Natural killer cell (primary cell): ENCODE results near the gene POGLUT2. TPM values are rescaled to one million over a fixed set of nuclear protein-coding genes. Genes with fewer than 3 reads are reported as not detected.

Experiments used
- ATAC-seq, 3 donors: fragments of 150-1000 bp in 2 of 3; fragments of 200-7000 bp in 1 of 3; cut with Tn5 transposase; 1 replicate in 1 of 3; 2 replicates in 2 of 3; pipeline ENCODE4 v1.10.0; 2021; ENCODE audit warnings: mild to moderate bottlenecking in 2 of 3, moderate library complexity in 2 of 3
- DNase-seq, 2 donors: peaks; one replicate each; pipeline versions ENCODE4 v3.0.0 to v3.0.0-alpha.2; 2013 to 2021; ENCODE audit warnings: mixed read lengths in 1 of 2
- H3K27ac ChIP-seq: one replicate; pipeline ENCODE4 v1.5.1; 2013; ENCODE audit warnings: mild to moderate bottlenecking, low read length
- H3K27me3 ChIP-seq: one replicate; pipeline ENCODE4 v1.6.1; 2013; ENCODE audit warnings: low read length; ENCODE audit not compliant: control insufficient read depth, insufficient read depth
- H3K36me3 ChIP-seq: one replicate; pipeline ENCODE4 v1.6.1; 2013; ENCODE audit warnings: low read length; ENCODE audit not compliant: control insufficient read depth, insufficient read depth
- H3K4me1 ChIP-seq: one replicate; pipeline ENCODE4 v1.6.1; 2013; ENCODE audit warnings: low read length; ENCODE audit not compliant: control insufficient read depth, insufficient read depth
- H3K4me3 ChIP-seq: one replicate; pipeline ENCODE4 v1.5.1; 2013; ENCODE audit warnings: low read length
- H3K9me3 ChIP-seq: one replicate; pipeline ENCODE4 v1.6.1; 2013; ENCODE audit warnings: low read length; ENCODE audit not compliant: control insufficient read depth, insufficient read depth
- H3K27ac Mint-ChIP-seq, 2 donors: one replicate each; pipeline ENCODE4 v1.8.0; 2022; ENCODE audit warnings: mild to moderate bottlenecking in 2 of 2, mixed read lengths in 2 of 2, moderate library complexity in 1 of 2
- H3K27me3 Mint-ChIP-seq, 2 donors: one replicate each; pipeline ENCODE4 v1.8.0; 2022; ENCODE audit warnings: low read depth in 2 of 2, mixed read lengths in 2 of 2
- H3K36me3 Mint-ChIP-seq: one replicate; pipeline ENCODE4 v1.8.0; 2022; ENCODE audit warnings: mixed read lengths
- H3K4me1 Mint-ChIP-seq, 2 donors: one replicate each; pipeline ENCODE4 v1.8.0; 2022; ENCODE audit warnings: mixed read lengths in 2 of 2
- H3K4me3 Mint-ChIP-seq: one replicate; pipeline ENCODE4 v1.8.0; 2022; ENCODE audit warnings: mild to moderate bottlenecking, moderate library complexity, mixed read lengths
- H3K9me3 Mint-ChIP-seq, 2 donors: one replicate each; pipeline ENCODE4 v1.8.0; 2022; ENCODE audit warnings: mixed read lengths in 2 of 2
- CTCF ChIP-seq: fragments of 200-600 bp; IDR thresholded peaks from one replicate; pipeline ENCODE4 v1.8.0; 2022; ENCODE audit warnings: antibody characterized with exemption
- WGBS: methylation state at CpG from one replicate; pipeline ENCODE4 v1.1.7; 2013; ENCODE audit warnings: missing lambda C conversion rate; ENCODE audit not compliant: insufficient coverage; 5-methylcytosine and 5-hydroxymethylcytosine counted together
- intact Hi-C: fragments of 100-400 bp; cut with micrococcal nuclease; formaldehyde crosslinking; loops from one replicate; pipeline ENCODE4 v1.14.2; 2022
- total RNA-seq, 4 donors: library from RNA; stranded (reverse); fragments of 120-200 nt in 1 of 4; gene quantifications; one replicate each; pipeline versions ENCODE4 v1.2.3 to v1.2.4, GENCODE V29; 2013 to 2022

POGLUT2 gene
- total RNA-seq, 3 donors from 2014 or later (not counting 1 experiment from before 2014, with no cell fraction given) = 0.28 to 5.1 (median 0.53) TPM

DNA sequence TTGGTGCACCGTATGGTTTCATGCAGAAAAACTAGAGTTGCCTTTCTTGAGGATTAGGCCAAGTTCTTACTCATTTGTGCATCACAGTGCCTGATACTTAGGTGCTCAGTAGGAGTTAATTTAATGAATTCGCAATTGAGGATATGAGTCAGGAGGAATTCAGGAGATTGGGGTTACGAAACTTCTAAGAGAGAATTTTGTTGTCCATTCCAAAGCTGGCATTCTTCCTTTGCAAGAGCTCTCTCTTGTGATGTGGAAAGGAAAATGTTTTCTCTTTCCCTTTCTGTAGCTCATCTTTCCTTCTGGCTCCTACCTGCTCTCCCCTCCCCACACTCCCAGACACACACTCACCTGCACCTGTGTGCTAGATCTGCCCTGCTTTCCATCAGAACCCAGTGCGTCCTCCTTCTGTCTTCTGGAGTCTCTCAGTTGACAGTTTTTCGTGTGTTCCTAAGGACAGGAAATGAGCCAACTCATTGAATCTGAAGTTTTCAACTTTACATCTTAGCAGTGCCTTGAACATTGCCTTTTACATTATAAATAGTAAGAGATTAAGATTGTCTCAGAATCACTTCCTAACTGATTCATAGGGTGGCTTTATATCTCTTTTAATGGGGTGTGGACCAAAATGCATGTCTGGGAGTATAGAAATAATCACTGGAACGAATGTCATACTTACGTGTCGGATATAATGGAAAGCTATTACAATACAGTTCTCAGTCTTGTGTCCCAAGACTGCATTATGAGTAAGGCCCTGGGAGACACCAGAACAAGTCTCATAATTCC, 27.3 kb upstream of the POGLUT2 start:
- peaks cover 17% of the 10 kb centered on the region for H3K36me3 ChIP-seq
- no peaks in the 10 kb centered on the region for H3K4me1 Mint-ChIP-seq
- H3K4me1 ChIP-seq = no peaks in the 10 kb centered on the region
- no peaks in the 10 kb centered on the region for H3K9me3 Mint-ChIP-seq
- WGBS = 91% methylated on average over 8 of the region's 8 CpGs
- no peak overlapping the region for H3K27ac Mint-ChIP-seq
- no peaks in the 10 kb centered on the region for H3K36me3 Mint-ChIP-seq
- no peak overlapping the region for H3K27ac ChIP-seq
- no peak overlapping the region for H3K4me3 ChIP-seq
- ATAC-seq (no peak), DNase-seq (no peak)
- no peak for TF ChIP-seq CTCF
- no peaks in the 10 kb centered on the region for H3K27me3 ChIP-seq
- H3K27me3 Mint-ChIP-seq = no peaks in the 10 kb centered on the region
- no peaks in the 10 kb centered on the region for H3K9me3 ChIP-seq
- intact Hi-C loops = no loop called here
- no peak overlapping the region for H3K4me3 Mint-ChIP-seq

DNA sequence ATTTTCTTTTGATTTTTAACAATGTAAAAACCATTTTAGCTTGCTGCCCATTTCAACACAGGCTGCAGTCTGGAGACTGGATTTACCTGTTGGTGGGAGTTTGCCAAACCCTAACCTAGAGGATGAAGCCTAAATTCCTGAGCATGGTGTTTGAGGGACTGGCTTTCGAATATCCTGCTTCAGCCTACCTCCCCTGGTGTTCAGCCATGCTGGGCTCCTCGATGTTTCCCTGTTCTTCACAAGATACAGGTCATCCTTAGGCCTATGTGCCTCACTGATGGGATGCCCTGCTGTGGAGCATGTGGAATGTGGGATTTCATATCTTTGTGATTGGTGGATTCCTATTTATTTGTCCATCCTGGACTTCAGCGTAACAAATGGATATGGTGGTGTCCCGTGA, 26.6 kb upstream of the POGLUT2 start:
- H3K27ac Mint-ChIP-seq = no peak overlapping the region

DNA sequence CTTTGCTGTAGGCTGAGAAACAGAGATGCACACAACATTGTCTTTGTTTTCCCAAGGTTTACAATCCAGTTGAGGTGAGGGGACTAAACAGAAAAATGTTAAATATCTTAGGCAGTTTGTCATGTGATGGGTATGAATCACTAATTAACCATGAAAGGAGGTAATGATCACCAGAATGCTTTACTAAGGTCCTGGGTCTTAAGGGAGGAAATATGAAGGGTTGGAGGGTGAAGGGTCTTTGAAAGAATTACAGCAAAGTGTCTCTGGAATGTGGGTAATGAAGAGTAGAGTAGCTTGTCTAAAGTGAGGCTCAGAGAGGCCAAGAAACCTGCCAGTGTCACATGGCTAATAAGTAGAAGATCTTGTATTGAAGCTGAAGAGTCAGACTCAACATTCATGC, 19.1 kb upstream of the POGLUT2 start:
- Histone ChIP-seq H3K4me1 (no peaks in the 10 kb centered on the region), H3K27ac (no peak overlapping the region), H3K4me3 (no peak overlapping the region), H3K27me3 (no peaks in the 10 kb centered on the region), H3K36me3 (peaks cover 21% of the 10 kb centered on the region), H3K9me3 (no peaks in the 10 kb centered on the region)
- no peak overlapping the region for H3K4me3 Mint-ChIP-seq
- H3K9me3 Mint-ChIP-seq = no peaks in the 10 kb centered on the region
- H3K27me3 Mint-ChIP-seq = no peaks in the 10 kb centered on the region
- DNase-seq (no peak), ATAC-seq (no peak)
- H3K36me3 Mint-ChIP-seq = no peaks in the 10 kb centered on the region
- H3K27ac Mint-ChIP-seq = no peak overlapping the region
- TF ChIP-seq CTCF = no peak
- H3K4me1 Mint-ChIP-seq = peaks cover 7% of the 10 kb centered on the region in 2 donors
- intact Hi-C loops = no loop called here

More for the DNA sequence above, 26.6 kb upstream of the POGLUT2 start:
- no peak overlapping the region for H3K27ac ChIP-seq
- H3K36me3 ChIP-seq = peaks cover 17% of the 10 kb centered on the region
- no peaks in the 10 kb centered on the region for H3K27me3 ChIP-seq
- no peak overlapping the region for H3K4me3 ChIP-seq
- H3K27me3 Mint-ChIP-seq = no peaks in the 10 kb centered on the region
- TF ChIP-seq CTCF = no peak
- H3K9me3 ChIP-seq = no peaks in the 10 kb centered on the region
- WGBS = 98% methylated on average over 4 of the region's 4 CpGs
- H3K4me1 ChIP-seq = no peaks in the 10 kb centered on the region
- H3K9me3 Mint-ChIP-seq = no peaks in the 10 kb centered on the region
- ATAC-seq = no peak
- intact Hi-C loops = no loop called here
- no peak for DNase-seq
- H3K4me1 Mint-ChIP-seq = no peaks in the 10 kb centered on the region
- H3K36me3 Mint-ChIP-seq = no peaks in the 10 kb centered on the region
- no peak overlapping the region for H3K4me3 Mint-ChIP-seq

GRCh38 chr13:102817241-102817640, 18.5 kb upstream of the POGLUT2 start:
- H3K36me3 ChIP-seq = peaks cover 21% of the 10 kb centered on the region
- no peak for ATAC-seq
- intact Hi-C loops = no loop called here
- Mint-ChIP-seq H3K27ac (no peak overlapping the region), H3K9me3 (no peaks in the 10 kb centered on the region), H3K4me1 (peaks cover 11 to 12% of the 10 kb centered on the region in 2 donors), H3K36me3 (peaks cover 2% of the 10 kb centered on the region), H3K27me3 (no peaks in the 10 kb centered on the region), H3K4me3 (no peak overlapping the region)
- DNase-seq = no peak
- TF ChIP-seq CTCF = no peak
- H3K9me3 ChIP-seq = no peaks in the 10 kb centered on the region
- no peak overlapping the region for H3K4me3 ChIP-seq
- WGBS = 100% methylated on average over 1 of the region's 1 CpG
- no peak overlapping the region for H3K27ac ChIP-seq
- no peaks in the 10 kb centered on the region for H3K27me3 ChIP-seq
- H3K4me1 ChIP-seq = no peaks in the 10 kb centered on the region
